Measurements from ENCODE around the gene TRMT10A. TPM values are rescaled to one million over a fixed set of nuclear protein-coding genes. Genes with fewer than 3 reads are reported as not detected.

Gene TRMT10A
- polyA plus RNA-seq, 1 donor from 2014 or later = 10.5 TPM

- H3K9me3 ChIP-seq (ENCODE audit: low read length) = no peaks in the 10 kb centered on the region
- TF ChIP-seq, protein P1, sequence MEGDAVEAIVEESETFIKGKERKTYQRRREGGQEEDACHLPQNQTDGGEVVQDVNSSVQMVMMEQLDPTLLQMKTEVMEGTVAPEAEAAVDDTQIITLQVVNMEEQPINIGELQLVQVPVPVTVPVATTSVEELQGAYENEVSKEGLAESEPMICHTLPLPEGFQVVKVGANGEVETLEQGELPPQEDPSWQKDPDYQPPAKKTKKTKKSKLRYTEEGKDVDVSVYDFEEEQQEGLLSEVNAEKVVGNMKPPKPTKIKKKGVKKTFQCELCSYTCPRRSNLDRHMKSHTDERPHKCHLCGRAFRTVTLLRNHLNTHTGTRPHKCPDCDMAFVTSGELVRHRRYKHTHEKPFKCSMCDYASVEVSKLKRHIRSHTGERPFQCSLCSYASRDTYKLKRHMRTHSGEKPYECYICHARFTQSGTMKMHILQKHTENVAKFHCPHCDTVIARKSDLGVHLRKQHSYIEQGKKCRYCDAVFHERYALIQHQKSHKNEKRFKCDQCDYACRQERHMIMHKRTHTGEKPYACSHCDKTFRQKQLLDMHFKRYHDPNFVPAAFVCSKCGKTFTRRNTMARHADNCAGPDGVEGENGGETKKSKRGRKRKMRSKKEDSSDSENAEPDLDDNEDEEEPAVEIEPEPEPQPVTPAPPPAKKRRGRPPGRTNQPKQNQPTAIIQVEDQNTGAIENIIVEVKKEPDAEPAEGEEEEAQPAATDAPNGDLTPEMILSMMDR (IDR thresholded peaks at IDR 0.05; ENCODE audit: poor library complexity, severe bottlenecking) = no peak
- TF ChIP-seq EZH2 (IDR thresholded peaks at IDR 0.05; ENCODE audit: borderline replicate concordance, insufficient read depth, low read length, poor library complexity, severe bottlenecking) (no peak), RAD21 (conservative IDR thresholded peaks at IDR 0.05) (no peak), TAF1 (IDR thresholded peaks at IDR 0.05; ENCODE audit: low read depth) (no peak), MXI1 (conservative IDR thresholded peaks at IDR 0.05; ENCODE audit: poor library complexity, severe bottlenecking) (no peak)
- TF ChIP-seq, protein P2, sequence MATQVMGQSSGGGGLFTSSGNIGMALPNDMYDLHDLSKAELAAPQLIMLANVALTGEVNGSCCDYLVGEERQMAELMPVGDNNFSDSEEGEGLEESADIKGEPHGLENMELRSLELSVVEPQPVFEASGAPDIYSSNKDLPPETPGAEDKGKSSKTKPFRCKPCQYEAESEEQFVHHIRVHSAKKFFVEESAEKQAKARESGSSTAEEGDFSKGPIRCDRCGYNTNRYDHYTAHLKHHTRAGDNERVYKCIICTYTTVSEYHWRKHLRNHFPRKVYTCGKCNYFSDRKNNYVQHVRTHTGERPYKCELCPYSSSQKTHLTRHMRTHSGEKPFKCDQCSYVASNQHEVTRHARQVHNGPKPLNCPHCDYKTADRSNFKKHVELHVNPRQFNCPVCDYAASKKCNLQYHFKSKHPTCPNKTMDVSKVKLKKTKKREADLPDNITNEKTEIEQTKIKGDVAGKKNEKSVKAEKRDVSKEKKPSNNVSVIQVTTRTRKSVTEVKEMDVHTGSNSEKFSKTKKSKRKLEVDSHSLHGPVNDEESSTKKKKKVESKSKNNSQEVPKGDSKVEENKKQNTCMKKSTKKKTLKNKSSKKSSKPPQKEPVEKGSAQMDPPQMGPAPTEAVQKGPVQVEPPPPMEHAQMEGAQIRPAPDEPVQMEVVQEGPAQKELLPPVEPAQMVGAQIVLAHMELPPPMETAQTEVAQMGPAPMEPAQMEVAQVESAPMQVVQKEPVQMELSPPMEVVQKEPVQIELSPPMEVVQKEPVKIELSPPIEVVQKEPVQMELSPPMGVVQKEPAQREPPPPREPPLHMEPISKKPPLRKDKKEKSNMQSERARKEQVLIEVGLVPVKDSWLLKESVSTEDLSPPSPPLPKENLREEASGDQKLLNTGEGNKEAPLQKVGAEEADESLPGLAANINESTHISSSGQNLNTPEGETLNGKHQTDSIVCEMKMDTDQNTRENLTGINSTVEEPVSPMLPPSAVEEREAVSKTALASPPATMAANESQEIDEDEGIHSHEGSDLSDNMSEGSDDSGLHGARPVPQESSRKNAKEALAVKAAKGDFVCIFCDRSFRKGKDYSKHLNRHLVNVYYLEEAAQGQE (IDR thresholded peaks at IDR 0.05; ENCODE audit: borderline replicate concordance) = no peak
Measured at GRCh38 chr4:99587803-99588202, 24.0 kb upstream of the TRMT10A start.

GRCh38 chr4:99587309-99587708 is 23.5 kb upstream of the TRMT10A start:
- Histone ChIP-seq H3K27me3 (ENCODE audit: insufficient read depth, low read depth, low read length) (no peaks in the 10 kb centered on the region), H3K4me2 (ENCODE audit: low read length) (no peak overlapping the region), H3K27ac (ENCODE audit: low read length) (no peak overlapping the region), H3K4me3 (ENCODE audit: low read length) (no peak overlapping the region), H3K79me2 (replicated peaks; ENCODE audit: insufficient read depth, low read length) (no peaks in the 10 kb centered on the region), H3K9ac (ENCODE audit: low read length) (no peak overlapping the region), H3K9me2 (ENCODE audit: insufficient read depth, low read length) (no peaks in the 10 kb centered on the region), H4K20me1 (ENCODE audit: insufficient read depth) (no peaks in the 10 kb centered on the region), H3K9me3 (ENCODE audit: low read length) (no peaks in the 10 kb centered on the region), H2AFZ (ENCODE audit: low read depth, low read length) (no peak overlapping the region), H3K36me3 (ENCODE audit: insufficient read depth, low read length) (no peaks in the 10 kb centered on the region), H3F3A (ENCODE audit: insufficient read depth, low read length, poor library complexity, severe bottlenecking) (no peaks in the 10 kb centered on the region)
- TF ChIP-seq, protein P2 (IDR thresholded peaks at IDR 0.05; ENCODE audit: borderline replicate concordance) = no peak
- TF ChIP-seq RAD21 (conservative IDR thresholded peaks at IDR 0.05) (no peak), MXI1 (conservative IDR thresholded peaks at IDR 0.05; ENCODE audit: poor library complexity, severe bottlenecking) (no peak), POLR2AphosphoS5 (IDR thresholded peaks at IDR 0.05) (no peak), EP300 (conservative IDR thresholded peaks at IDR 0.05; ENCODE audit: poor library complexity, severe bottlenecking) (no peak), TAF1 (IDR thresholded peaks at IDR 0.05; ENCODE audit: low read depth) (no peak), EZH2 (IDR thresholded peaks at IDR 0.05; ENCODE audit: borderline replicate concordance, insufficient read depth, low read length, poor library complexity, severe bottlenecking) (no peak), SMC3 (conservative IDR thresholded peaks at IDR 0.05; ENCODE audit: poor library complexity) (no peak)
- TF ChIP-seq, protein P1 (IDR thresholded peaks at IDR 0.05; ENCODE audit: poor library complexity, severe bottlenecking) = no peak

More at GRCh38 chr4:99587803-99588202, 24.0 kb upstream of the TRMT10A start:
- no peak overlapping the region for H3K9ac ChIP-seq (ENCODE audit: low read length)
- H3F3A ChIP-seq (ENCODE audit: insufficient read depth, low read length, poor library complexity, severe bottlenecking) = no peaks in the 10 kb centered on the region
- no peaks in the 10 kb centered on the region for H3K9me2 ChIP-seq (ENCODE audit: insufficient read depth, low read length)
- H3K79me2 ChIP-seq (replicated peaks; ENCODE audit: insufficient read depth, low read length) = no peaks in the 10 kb centered on the region
- H3K27me3 ChIP-seq (ENCODE audit: insufficient read depth, low read depth, low read length) = no peaks in the 10 kb centered on the region
- no peaks in the 10 kb centered on the region for H4K20me1 ChIP-seq (ENCODE audit: insufficient read depth)
- H3K4me3 ChIP-seq (ENCODE audit: low read length) = no peak overlapping the region
- H3K4me2 ChIP-seq (ENCODE audit: low read length) = no peak overlapping the region
- H2AFZ ChIP-seq (ENCODE audit: low read depth, low read length) = no peak overlapping the region
- H3K27ac ChIP-seq (ENCODE audit: low read length) = no peak overlapping the region
- H3K36me3 ChIP-seq (ENCODE audit: insufficient read depth, low read length) = no peaks in the 10 kb centered on the region

All from neural cell (in vitro differentiated cells).